Inflammatory macrophage treated with lipopolysaccharide for 4 hours (primary cell): Measurements from ENCODE around the gene GOLGA5.
A peak's percentile ranks its signal among the peaks of the same experiment; 100 is the strongest.
"Not testable (repeated sequence)": the region's sequence is repeated elsewhere in the genome, so short reads cannot be mapped to it uniquely, and the experiment has no call there.

Source experiments
- DNase-seq: peaks from one replicate; pipeline ENCODE4 v3.0.0-alpha.2; 2020

The GOLGA5 gene

GRCh38 chr14:92830902-92831301 lies 36.8 kb downstream of the GOLGA5 start:
- no peak for DNase-seq

GRCh38 chr14:92832137-92832700 lies 38.1 kb downstream of the GOLGA5 start:
- no peak for DNase-seq

- no peak for DNase-seq
These were observed 47.8 kb downstream of the GOLGA5 start for GRCh38 chr14:92841930-92842329.

- peak; percentile 80 for DNase-seq
These were observed 50.1 kb downstream of the GOLGA5 start for GRCh38 chr14:92844204-92844603.

- DNase-seq, result peak; percentile 98
These were observed 52.2 kb downstream of the GOLGA5 start for GRCh38 chr14:92846162-92846897.

GRCh38 chr14:92847278-92847677 lies 53.2 kb downstream of the GOLGA5 start:
- DNase-seq, result peak; percentile 36

- DNase-seq, result no peak
These were observed 53.6 kb downstream of the GOLGA5 start for GRCh38 chr14:92847749-92848148.

- no peak for DNase-seq
These were observed 54.8 kb downstream of the GOLGA5 start for GRCh38 chr14:92848887-92849286.

- no peak for DNase-seq
These were observed 56.4 kb downstream of the GOLGA5 start for GRCh38 chr14:92850492-92850891.

GRCh38 chr14:92853136-92853535 lies 59.0 kb downstream of the GOLGA5 start:
- DNase-seq, result not testable (repeated sequence)

GRCh38 chr14:92860049-92860840 lies 66.1 kb downstream of the GOLGA5 start:
- DNase-seq, result no peak

GRCh38 chr14:92861856-92862745 lies 68.0 kb downstream of the GOLGA5 start:
- peak; percentile 85 for DNase-seq

GRCh38 chr14:92863286-92864080 lies 69.4 kb downstream of the GOLGA5 start:
- DNase-seq, result peak; percentile 20

- DNase-seq, result no peak
These were observed 71.6 kb downstream of the GOLGA5 start for GRCh38 chr14:92865674-92866073.

- peak; percentile 16 for DNase-seq
These were observed 72.2 kb downstream of the GOLGA5 start for GRCh38 chr14:92866181-92866752.

- no peak for DNase-seq
These were observed 73.1 kb downstream of the GOLGA5 start for GRCh38 chr14:92866901-92867865.

GRCh38 chr14:92874962-92875661 lies 81.0 kb downstream of the GOLGA5 start:
- DNase-seq, result no peak

- DNase-seq, result no peak
These were observed 83.8 kb downstream of the GOLGA5 start for GRCh38 chr14:92877757-92878431.

GRCh38 chr14:92880351-92880750 lies 86.2 kb downstream of the GOLGA5 start:
- no peak for DNase-seq
